ENCODE results near the gene ZDHHC12.

The ZDHHC12 gene

DNA sequence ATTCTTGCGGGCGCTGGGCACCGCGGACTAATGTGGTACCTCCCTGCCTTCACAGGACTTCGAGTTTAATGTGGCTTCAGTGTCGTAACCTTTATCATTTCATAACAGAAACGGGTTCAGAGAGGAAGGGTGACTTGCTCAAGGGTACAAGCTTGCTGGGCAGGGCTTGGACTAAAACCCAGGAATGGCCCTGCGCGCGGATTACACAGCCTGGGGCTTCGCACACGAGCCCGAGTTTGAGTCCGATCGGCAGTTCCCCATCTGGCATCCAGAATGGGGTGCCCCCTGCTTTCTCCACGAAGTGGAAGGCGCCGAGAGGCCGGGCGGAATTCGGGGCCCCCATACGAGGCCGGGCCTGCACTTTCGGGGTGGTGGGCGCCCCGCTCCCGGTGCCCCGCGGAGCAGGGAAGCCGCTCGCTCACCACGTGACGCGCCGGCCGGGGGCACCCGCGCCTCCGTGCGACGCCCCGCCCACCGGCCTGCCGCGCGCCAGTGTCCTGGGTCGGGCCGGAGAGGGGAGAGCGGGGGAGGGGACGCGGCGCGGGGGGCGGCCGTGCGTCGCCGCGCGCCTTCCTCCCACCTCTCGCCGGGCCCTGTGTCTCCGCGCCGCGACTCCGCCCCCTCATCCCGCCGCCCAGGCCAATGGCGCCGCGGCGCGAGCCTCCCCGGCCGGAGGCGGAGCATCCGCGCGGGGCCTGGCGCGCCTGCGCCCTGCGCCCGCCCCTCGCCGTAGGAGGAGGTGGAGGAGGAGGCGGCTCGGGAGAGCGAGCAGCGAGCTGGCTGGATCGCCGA lies 35.2 kb downstream of the ZDHHC12 start, which contains the start of gene SET (continued):
- TF ChIP-seq KLF9 (tag by site-specific recombination; IDR thresholded peaks at IDR 0.05; ENCODE audit: low read depth) (peak; percentile 28; the same call in 1 of the 2 replicates), SP3 (tag by site-specific recombination; IDR thresholded peaks at IDR 0.05) (peak; percentile 38; the same call in 1 of the 2 replicates), ZNF626 (tag by site-specific recombination; IDR thresholded peaks at IDR 0.05) (no peak), ZNF324 (tag by site-specific recombination; IDR thresholded peaks at IDR 0.05) (peak; percentile 68; the same call in 1 of the 2 replicates), ZNF423 (tag by site-specific recombination; IDR thresholded peaks at IDR 0.05) (0 out of 2 replicates have a peak, but pooled peaks have one; percentile 31), ZNF169 (tag by site-specific recombination; IDR thresholded peaks at IDR 0.05) (no peak), GLIS2 (tag by site-specific recombination; IDR thresholded peaks at IDR 0.05) (peak; percentile 54; the same call in 1 of the 2 replicates), ZBTB7A (tag by site-specific recombination; IDR thresholded peaks at IDR 0.05; ENCODE audit: low read depth) (no peak; the same call in 1 of the 2 replicates), ZFP37 (tag by site-specific recombination; IDR thresholded peaks at IDR 0.05) (0 out of 2 replicates have a peak, but pooled peaks have one; percentile 29), ZIC2 (tag by site-specific recombination; IDR thresholded peaks at IDR 0.05) (peak; percentile 27; the same call in 1 of the 2 replicates), ZNF112 (tag by site-specific recombination; IDR thresholded peaks at IDR 0.05) (no peak), GLIS1 (tag by site-specific recombination; IDR thresholded peaks at IDR 0.05) (peak; percentile 31), HOXC10 (CRISPR knock-in tag; IDR thresholded peaks at IDR 0.05) (peak; percentile 27; the same call in 1 of the 2 replicates), ZNF404 (tag by site-specific recombination; IDR thresholded peaks at IDR 0.05) (no peak), ZNF610 (tag by site-specific recombination; IDR thresholded peaks at IDR 0.05; ENCODE audit: borderline replicate concordance) (peak; percentile 65; the same call in 1 of the 2 replicates), OVOL3 (tag by site-specific recombination; IDR thresholded peaks at IDR 0.05) (no peak)
- TF ChIP-seq, protein P1, sequence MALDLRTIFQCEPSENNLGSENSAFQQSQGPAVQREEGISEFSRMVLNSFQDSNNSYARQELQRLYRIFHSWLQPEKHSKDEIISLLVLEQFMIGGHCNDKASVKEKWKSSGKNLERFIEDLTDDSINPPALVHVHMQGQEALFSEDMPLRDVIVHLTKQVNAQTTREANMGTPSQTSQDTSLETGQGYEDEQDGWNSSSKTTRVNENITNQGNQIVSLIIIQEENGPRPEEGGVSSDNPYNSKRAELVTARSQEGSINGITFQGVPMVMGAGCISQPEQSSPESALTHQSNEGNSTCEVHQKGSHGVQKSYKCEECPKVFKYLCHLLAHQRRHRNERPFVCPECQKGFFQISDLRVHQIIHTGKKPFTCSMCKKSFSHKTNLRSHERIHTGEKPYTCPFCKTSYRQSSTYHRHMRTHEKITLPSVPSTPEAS (tag by site-specific recombination; IDR thresholded peaks at IDR 0.05): 0 out of 2 replicates have a peak, but pooled peaks have one; percentile 16
- TF ChIP-seq, protein P2, sequence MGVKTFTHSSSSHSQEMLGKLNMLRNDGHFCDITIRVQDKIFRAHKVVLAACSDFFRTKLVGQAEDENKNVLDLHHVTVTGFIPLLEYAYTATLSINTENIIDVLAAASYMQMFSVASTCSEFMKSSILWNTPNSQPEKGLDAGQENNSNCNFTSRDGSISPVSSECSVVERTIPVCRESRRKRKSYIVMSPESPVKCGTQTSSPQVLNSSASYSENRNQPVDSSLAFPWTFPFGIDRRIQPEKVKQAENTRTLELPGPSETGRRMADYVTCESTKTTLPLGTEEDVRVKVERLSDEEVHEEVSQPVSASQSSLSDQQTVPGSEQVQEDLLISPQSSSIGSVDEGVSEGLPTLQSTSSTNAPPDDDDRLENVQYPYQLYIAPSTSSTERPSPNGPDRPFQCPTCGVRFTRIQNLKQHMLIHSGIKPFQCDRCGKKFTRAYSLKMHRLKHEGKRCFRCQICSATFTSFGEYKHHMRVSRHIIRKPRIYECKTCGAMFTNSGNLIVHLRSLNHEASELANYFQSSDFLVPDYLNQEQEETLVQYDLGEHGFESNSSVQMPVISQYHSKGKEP (tag by site-specific recombination; IDR thresholded peaks at IDR 0.05): 0 out of 2 replicates have a peak, but pooled peaks have one; percentile 12
- TF ChIP-seq, protein P3, sequence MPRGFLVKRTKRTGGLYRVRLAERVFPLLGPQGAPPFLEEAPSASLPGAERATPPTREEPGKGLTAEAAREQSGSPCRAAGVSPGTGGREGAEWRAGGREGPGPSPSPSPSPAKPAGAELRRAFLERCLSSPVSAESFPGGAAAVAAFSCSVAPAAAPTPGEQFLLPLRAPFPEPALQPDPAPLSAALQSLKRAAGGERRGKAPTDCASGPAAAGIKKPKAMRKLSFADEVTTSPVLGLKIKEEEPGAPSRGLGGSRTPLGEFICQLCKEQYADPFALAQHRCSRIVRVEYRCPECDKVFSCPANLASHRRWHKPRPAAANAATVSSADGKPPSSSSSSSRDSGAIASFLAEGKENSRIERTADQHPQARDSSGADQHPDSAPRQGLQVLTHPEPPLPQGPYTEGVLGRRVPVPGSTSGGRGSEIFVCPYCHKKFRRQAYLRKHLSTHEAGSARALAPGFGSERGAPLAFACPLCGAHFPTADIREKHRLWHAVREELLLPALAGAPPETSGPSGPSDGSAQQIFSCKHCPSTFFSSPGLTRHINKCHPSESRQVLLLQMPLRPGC (tag by site-specific recombination; IDR thresholded peaks at IDR 0.05): peak; percentile 16; the same call in 1 of the 2 replicates
- TF ChIP-seq, protein P4, sequence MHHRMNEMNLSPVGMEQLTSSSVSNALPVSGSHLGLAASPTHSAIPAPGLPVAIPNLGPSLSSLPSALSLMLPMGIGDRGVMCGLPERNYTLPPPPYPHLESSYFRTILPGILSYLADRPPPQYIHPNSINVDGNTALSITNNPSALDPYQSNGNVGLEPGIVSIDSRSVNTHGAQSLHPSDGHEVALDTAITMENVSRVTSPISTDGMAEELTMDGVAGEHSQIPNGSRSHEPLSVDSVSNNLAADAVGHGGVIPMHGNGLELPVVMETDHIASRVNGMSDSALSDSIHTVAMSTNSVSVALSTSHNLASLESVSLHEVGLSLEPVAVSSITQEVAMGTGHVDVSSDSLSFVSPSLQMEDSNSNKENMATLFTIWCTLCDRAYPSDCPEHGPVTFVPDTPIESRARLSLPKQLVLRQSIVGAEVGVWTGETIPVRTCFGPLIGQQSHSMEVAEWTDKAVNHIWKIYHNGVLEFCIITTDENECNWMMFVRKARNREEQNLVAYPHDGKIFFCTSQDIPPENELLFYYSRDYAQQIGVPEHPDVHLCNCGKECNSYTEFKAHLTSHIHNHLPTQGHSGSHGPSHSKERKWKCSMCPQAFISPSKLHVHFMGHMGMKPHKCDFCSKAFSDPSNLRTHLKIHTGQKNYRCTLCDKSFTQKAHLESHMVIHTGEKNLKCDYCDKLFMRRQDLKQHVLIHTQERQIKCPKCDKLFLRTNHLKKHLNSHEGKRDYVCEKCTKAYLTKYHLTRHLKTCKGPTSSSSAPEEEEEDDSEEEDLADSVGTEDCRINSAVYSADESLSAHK (tag by site-specific recombination; IDR thresholded peaks at IDR 0.05): 0 out of 2 replicates have a peak, but pooled peaks have one; percentile 13
- TF ChIP-seq, protein P5, sequence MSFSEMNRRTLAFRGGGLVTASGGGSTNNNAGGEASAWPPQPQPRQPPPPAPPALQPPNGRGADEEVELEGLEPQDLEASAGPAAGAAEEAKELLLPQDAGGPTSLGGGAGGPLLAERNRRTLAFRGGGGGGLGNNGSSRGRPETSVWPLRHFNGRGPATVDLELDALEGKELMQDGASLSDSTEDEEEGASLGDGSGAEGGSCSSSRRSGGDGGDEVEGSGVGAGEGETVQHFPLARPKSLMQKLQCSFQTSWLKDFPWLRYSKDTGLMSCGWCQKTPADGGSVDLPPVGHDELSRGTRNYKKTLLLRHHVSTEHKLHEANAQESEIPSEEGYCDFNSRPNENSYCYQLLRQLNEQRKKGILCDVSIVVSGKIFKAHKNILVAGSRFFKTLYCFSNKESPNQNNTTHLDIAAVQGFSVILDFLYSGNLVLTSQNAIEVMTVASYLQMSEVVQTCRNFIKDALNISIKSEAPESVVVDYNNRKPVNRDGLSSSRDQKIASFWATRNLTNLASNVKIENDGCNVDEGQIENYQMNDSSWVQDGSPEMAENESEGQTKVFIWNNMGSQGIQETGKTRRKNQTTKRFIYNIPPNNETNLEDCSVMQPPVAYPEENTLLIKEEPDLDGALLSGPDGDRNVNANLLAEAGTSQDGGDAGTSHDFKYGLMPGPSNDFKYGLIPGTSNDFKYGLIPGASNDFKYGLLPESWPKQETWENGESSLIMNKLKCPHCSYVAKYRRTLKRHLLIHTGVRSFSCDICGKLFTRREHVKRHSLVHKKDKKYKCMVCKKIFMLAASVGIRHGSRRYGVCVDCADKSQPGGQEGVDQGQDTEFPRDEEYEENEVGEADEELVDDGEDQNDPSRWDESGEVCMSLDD (tag by site-specific recombination; IDR thresholded peaks at IDR 0.05): peak; percentile 97
- TF ChIP-seq, protein P6, sequence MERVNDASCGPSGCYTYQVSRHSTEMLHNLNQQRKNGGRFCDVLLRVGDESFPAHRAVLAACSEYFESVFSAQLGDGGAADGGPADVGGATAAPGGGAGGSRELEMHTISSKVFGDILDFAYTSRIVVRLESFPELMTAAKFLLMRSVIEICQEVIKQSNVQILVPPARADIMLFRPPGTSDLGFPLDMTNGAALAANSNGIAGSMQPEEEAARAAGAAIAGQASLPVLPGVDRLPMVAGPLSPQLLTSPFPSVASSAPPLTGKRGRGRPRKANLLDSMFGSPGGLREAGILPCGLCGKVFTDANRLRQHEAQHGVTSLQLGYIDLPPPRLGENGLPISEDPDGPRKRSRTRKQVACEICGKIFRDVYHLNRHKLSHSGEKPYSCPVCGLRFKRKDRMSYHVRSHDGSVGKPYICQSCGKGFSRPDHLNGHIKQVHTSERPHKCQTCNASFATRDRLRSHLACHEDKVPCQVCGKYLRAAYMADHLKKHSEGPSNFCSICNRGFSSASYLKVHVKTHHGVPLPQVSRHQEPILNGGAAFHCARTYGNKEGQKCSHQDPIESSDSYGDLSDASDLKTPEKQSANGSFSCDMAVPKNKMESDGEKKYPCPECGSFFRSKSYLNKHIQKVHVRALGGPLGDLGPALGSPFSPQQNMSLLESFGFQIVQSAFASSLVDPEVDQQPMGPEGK (tag by site-specific recombination; IDR thresholded peaks at IDR 0.05): peak; percentile 82
- TF ChIP-seq, protein P7, sequence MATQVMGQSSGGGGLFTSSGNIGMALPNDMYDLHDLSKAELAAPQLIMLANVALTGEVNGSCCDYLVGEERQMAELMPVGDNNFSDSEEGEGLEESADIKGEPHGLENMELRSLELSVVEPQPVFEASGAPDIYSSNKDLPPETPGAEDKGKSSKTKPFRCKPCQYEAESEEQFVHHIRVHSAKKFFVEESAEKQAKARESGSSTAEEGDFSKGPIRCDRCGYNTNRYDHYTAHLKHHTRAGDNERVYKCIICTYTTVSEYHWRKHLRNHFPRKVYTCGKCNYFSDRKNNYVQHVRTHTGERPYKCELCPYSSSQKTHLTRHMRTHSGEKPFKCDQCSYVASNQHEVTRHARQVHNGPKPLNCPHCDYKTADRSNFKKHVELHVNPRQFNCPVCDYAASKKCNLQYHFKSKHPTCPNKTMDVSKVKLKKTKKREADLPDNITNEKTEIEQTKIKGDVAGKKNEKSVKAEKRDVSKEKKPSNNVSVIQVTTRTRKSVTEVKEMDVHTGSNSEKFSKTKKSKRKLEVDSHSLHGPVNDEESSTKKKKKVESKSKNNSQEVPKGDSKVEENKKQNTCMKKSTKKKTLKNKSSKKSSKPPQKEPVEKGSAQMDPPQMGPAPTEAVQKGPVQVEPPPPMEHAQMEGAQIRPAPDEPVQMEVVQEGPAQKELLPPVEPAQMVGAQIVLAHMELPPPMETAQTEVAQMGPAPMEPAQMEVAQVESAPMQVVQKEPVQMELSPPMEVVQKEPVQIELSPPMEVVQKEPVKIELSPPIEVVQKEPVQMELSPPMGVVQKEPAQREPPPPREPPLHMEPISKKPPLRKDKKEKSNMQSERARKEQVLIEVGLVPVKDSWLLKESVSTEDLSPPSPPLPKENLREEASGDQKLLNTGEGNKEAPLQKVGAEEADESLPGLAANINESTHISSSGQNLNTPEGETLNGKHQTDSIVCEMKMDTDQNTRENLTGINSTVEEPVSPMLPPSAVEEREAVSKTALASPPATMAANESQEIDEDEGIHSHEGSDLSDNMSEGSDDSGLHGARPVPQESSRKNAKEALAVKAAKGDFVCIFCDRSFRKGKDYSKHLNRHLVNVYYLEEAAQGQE (tag by site-specific recombination; IDR thresholded peaks at IDR 0.05): no peak

Data from HEK293 (cell line).